NT2/D1 (cell line): ENCODE measurements around the gene DMD.

Experiments
- SUZ12 ChIP-seq: IDR thresholded peaks from 2 replicates; pipeline ENCODE4 v1.6.1; 2011; ENCODE audit not compliant: insufficient read length, insufficient read depth; ENCODE audit errors: extremely low read depth
- YY1 ChIP-seq: IDR thresholded peaks from 2 replicates; pipeline ENCODE4 v1.6.1; 2011; ENCODE audit not compliant: insufficient read length, insufficient read depth
- ZNF274 ChIP-seq: IDR thresholded peaks from 2 replicates; pipeline ENCODE4 v1.6.1; 2011; ENCODE audit warnings: mild to moderate bottlenecking, low read depth, low read length

DNA sequence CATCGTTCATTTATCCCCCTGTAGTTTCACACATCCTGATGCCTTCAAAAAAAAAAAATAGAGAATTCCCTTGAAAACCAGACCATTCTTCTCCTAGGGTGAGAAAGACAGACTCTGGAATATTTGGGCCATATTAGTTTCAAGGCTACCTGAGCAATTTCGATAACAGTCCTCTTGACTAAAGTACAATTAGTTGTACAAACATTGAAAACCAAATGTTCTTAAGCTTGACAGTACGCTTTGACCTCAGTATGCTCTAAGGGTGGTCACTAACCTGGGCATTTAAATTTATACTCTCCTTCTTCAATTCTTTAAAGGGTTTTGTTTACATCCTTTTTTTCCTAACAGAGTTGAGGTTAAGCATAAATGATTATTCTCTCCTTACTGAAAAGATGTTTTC lies 1774.9 kb downstream of the DMD start:
- TF ChIP-seq SUZ12 (no peak), ZNF274 (no peak), YY1 (no peak)
